Activated naive CD4-positive, alpha-beta T cell treated with anti-CD3 and anti-CD28 coated beads, Interleukin-2, amount 50 U/mL, for 72 hours (primary cell): ENCODE results near the gene TRAK1. TPM values are rescaled to one million over a fixed set of nuclear protein-coding genes. Genes with fewer than 3 reads are reported as not detected.
A peak's percentile ranks its signal among the peaks of the same experiment; 100 is the strongest.

ENCODE experiments used
- ATAC-seq, 2 donors: fragments of 150-1000 bp; cut with Tn5 transposase; 2 replicates each; pipeline ENCODE4 v1.10.0; 2021; ENCODE audit warnings: mild to moderate bottlenecking in 2 of 2, moderate library complexity in 2 of 2
- DNase-seq, 2 donors: peaks; one replicate each; pipeline ENCODE4 v3.0.0; 2021 to 2022; ENCODE audit warnings: low spot score in 2 of 2
- H3K27ac Mint-ChIP-seq, 2 donors: one replicate each; pipeline ENCODE4 v1.8.0; 2022; ENCODE audit warnings: mild to moderate bottlenecking in 2 of 2, mixed read lengths in 2 of 2
- H3K36me3 Mint-ChIP-seq, 2 donors: one replicate each; pipeline ENCODE4 v1.8.0; 2022; ENCODE audit warnings: mixed read lengths in 2 of 2
- H3K9me3 Mint-ChIP-seq, 2 donors: one replicate each; pipeline ENCODE4 v1.8.0; 2022; ENCODE audit warnings: mixed read lengths in 2 of 2
- total RNA-seq, 2 donors: library from RNA; stranded (reverse); gene quantifications; one replicate each; pipeline ENCODE4 v1.2.3, GENCODE V29; 2022

Gene TRAK1
- total RNA-seq, 2 donors from 2014 or later: 19.1 to 33.1 TPM

- Mint-ChIP-seq H3K9me3 (no peaks in the 10 kb centered on the region), H3K36me3 (no peaks in the 10 kb centered on the region), H3K27ac (no peak overlapping the region)
- DNase-seq (no peak), ATAC-seq (peak; percentile 20 to 80)
Observed at GRCh38 chr3:42129014-42129953, 38.1 kb downstream of the TRAK1 start.

GRCh38 chr3:42130007-42130328, 38.8 kb downstream of the TRAK1 start:
- no peak for ATAC-seq
- H3K9me3 Mint-ChIP-seq: no peaks in the 10 kb centered on the region

GRCh38 chr3:42130329-42131070, 39.3 kb downstream of the TRAK1 start:
- Mint-ChIP-seq H3K9me3 (no peaks in the 10 kb centered on the region), H3K36me3 (no peaks in the 10 kb centered on the region), H3K27ac (no peak overlapping the region)
- no peak for DNase-seq
- no peak for ATAC-seq

More at GRCh38 chr3:42130007-42130328, 38.8 kb downstream of the TRAK1 start:
- DNase-seq: no peak
- Mint-ChIP-seq H3K27ac (no peak overlapping the region), H3K36me3 (no peaks in the 10 kb centered on the region)

- ATAC-seq (no peak), DNase-seq (no peak)
- H3K36me3 Mint-ChIP-seq: no peaks in the 10 kb centered on the region
- H3K9me3 Mint-ChIP-seq: no peaks in the 10 kb centered on the region
- H3K27ac Mint-ChIP-seq: no peak overlapping the region
Observed at GRCh38 chr3:42133500-42134298, 42.5 kb downstream of the TRAK1 start.

GRCh38 chr3:42134867-42135464, 43.8 kb downstream of the TRAK1 start:
- DNase-seq: no peak
- no peaks in the 10 kb centered on the region for H3K9me3 Mint-ChIP-seq
- H3K36me3 Mint-ChIP-seq: no peaks in the 10 kb centered on the region
- H3K27ac Mint-ChIP-seq: no peak overlapping the region
- ATAC-seq: no peak

- H3K9me3 Mint-ChIP-seq: no peaks in the 10 kb centered on the region
- H3K27ac Mint-ChIP-seq: no peak overlapping the region
- DNase-seq (no peak), ATAC-seq (no peak)
- H3K36me3 Mint-ChIP-seq: no peaks in the 10 kb centered on the region
Observed at GRCh38 chr3:42139621-42140453, 48.7 kb downstream of the TRAK1 start.

GRCh38 chr3:42140665-42141203, 49.6 kb downstream of the TRAK1 start:
- DNase-seq: no peak
- ATAC-seq: no peak
- H3K9me3 Mint-ChIP-seq: no peaks in the 10 kb centered on the region
- no peak overlapping the region for H3K27ac Mint-ChIP-seq
- no peaks in the 10 kb centered on the region for H3K36me3 Mint-ChIP-seq

- Mint-ChIP-seq H3K9me3 (no peaks in the 10 kb centered on the region), H3K36me3 (no peaks in the 10 kb centered on the region), H3K27ac (no peak overlapping the region)
- DNase-seq (no peak), ATAC-seq (no peak)
Observed at GRCh38 chr3:42143440-42143839, 52.3 kb downstream of the TRAK1 start.

GRCh38 chr3:42144209-42144608, 53.1 kb downstream of the TRAK1 start:
- Mint-ChIP-seq H3K36me3 (no peaks in the 10 kb centered on the region), H3K27ac (no peak overlapping the region), H3K9me3 (no peaks in the 10 kb centered on the region)
- ATAC-seq: no peak
- no peak for DNase-seq

GRCh38 chr3:42148086-42148848, 57.1 kb downstream of the TRAK1 start:
- no peaks in the 10 kb centered on the region for H3K36me3 Mint-ChIP-seq
- ATAC-seq (no peak), DNase-seq (no peak)
- H3K27ac Mint-ChIP-seq: no peak overlapping the region
- no peaks in the 10 kb centered on the region for H3K9me3 Mint-ChIP-seq

GRCh38 chr3:42148982-42149432, 57.9 kb downstream of the TRAK1 start:
- no peak for ATAC-seq

GRCh38 chr3:42149532-42149931, 58.4 kb downstream of the TRAK1 start:
- Mint-ChIP-seq H3K27ac (no peak overlapping the region), H3K36me3 (no peaks in the 10 kb centered on the region), H3K9me3 (no peaks in the 10 kb centered on the region)
- DNase-seq (no peak), ATAC-seq (no peak)

More at GRCh38 chr3:42148982-42149432, 57.9 kb downstream of the TRAK1 start:
- Mint-ChIP-seq H3K36me3 (no peaks in the 10 kb centered on the region), H3K27ac (no peak overlapping the region), H3K9me3 (no peaks in the 10 kb centered on the region)
- DNase-seq: no peak

GRCh38 chr3:42149975-42150374, 58.8 kb downstream of the TRAK1 start:
- ATAC-seq (no peak), DNase-seq (no peak)
- H3K36me3 Mint-ChIP-seq: no peaks in the 10 kb centered on the region
- no peaks in the 10 kb centered on the region for H3K9me3 Mint-ChIP-seq
- no peak overlapping the region for H3K27ac Mint-ChIP-seq

GRCh38 chr3:42151596-42152168, 60.5 kb downstream of the TRAK1 start:
- no peaks in the 10 kb centered on the region for H3K36me3 Mint-ChIP-seq
- no peak for ATAC-seq
- no peaks in the 10 kb centered on the region for H3K9me3 Mint-ChIP-seq
- H3K27ac Mint-ChIP-seq: peak overlapping the region in 1 of 2 donors; percentile 61
- DNase-seq: no peak

GRCh38 chr3:42152193-42152592, 61.0 kb downstream of the TRAK1 start:
- H3K27ac Mint-ChIP-seq: peak overlapping the region in 1 of 2 donors; percentile 61
- DNase-seq (no peak), ATAC-seq (no peak)
- no peaks in the 10 kb centered on the region for H3K9me3 Mint-ChIP-seq
- H3K36me3 Mint-ChIP-seq: no peaks in the 10 kb centered on the region
